ENCODE results near the gene MLEC.

DNA sequence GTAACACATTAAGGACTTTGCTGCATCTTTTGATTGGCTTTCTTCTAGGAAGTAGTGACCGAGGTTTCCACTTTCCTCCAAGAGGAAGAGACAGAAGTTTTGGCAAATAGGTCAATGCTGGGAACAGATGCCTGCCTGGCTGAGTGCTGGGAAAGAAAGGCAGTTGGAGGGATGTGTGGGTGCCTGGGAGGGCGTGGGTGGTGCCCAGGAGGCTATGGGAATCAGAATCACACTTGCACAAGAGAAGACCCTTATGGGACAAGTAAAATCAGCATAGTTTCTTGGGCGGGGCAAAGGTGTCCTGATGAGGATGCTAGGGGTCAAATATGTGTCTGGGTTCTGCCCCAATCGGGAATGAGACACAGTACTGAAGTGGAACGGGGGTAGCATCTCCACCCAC lies 37.8 kb downstream of the MLEC start:
- no peak for TF ChIP-seq EZH2 (IDR thresholded peaks at IDR 0.05; ENCODE audit: insufficient read depth, poor library complexity, severe bottlenecking)
- no peak for TF ChIP-seq EZH2phosphoT487 (IDR thresholded peaks at IDR 0.05; ENCODE audit: insufficient read depth, low read depth)
